ENCODE data around the gene GCHFR. TPM values are rescaled to one million over a fixed set of nuclear protein-coding genes. Genes with fewer than 3 reads are reported as not detected.

The GCHFR gene
- total RNA-seq, 4 donors from 2014 or later = 6.6 to 13.9 (median 11.8) TPM

GRCh38 chr15:40793216-40793989 is 29.5 kb downstream of the GCHFR start:
- 66% methylated on average over 9 of the region's 9 CpGs for WGBS

DNA sequence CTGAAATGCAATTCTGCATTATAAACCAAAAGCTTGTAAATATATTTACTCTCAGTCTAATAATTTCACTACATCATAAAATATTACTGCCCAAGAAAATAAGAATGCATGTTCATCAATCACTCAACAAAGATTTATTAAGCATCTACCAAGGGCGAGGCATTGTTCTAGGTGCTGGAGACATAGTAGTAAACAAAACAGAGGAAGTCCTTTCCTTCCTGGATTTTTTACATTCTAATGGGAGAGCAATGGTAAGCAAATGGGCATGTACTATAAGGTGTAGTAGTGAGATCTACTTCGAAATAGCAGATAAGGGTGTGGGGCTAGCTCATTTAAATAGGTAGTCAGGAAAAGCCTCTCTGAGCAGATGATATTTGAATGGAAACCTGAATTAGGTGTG is 32.2 kb downstream of the GCHFR start:
- DNase-seq (ENCODE audit: extremely low spot score) = no peak

More at GRCh38 chr15:40793216-40793989, 29.5 kb downstream of the GCHFR start:
- no peaks in the 10 kb centered on the region for H3K9me3 ChIP-seq
- TF ChIP-seq POLR2A (IDR thresholded peaks at IDR 0.05; ENCODE audit: low read depth) (no peak), CTCF (IDR thresholded peaks at IDR 0.05) (no peak), EP300 (IDR thresholded peaks at IDR 0.05) (no peak), POLR2AphosphoS5 (IDR thresholded peaks at IDR 0.05) (no peak)
- H3K27ac ChIP-seq (replicated peaks in 1 of 4) = no peak overlapping the region
- peaks cover 0 to 23% (median 13%) of the 10 kb centered on the region in 4 donors for H3K4me1 ChIP-seq
- intact Hi-C loops (cut with DNase I) = no loop called here
- DNase-seq (ENCODE audit: extremely low spot score) = no peak
- peaks cover 0 to 22% (median 14%) of the 10 kb centered on the region in 4 donors for H3K36me3 ChIP-seq
- H3K4me3 ChIP-seq = no peak overlapping the region
- H3K27me3 ChIP-seq = no peaks in the 10 kb centered on the region

GRCh38 chr15:40796512-40796911 is 32.6 kb downstream of the GCHFR start:
- peaks cover 0 to 28% (median 8%) of the 10 kb centered on the region in 4 donors for H3K36me3 ChIP-seq
- H3K9me3 ChIP-seq = no peaks in the 10 kb centered on the region
- TF ChIP-seq POLR2AphosphoS5 (IDR thresholded peaks at IDR 0.05) (no peak), EP300 (IDR thresholded peaks at IDR 0.05) (no peak), POLR2A (IDR thresholded peaks at IDR 0.05; ENCODE audit: low read depth) (no peak), CTCF (IDR thresholded peaks at IDR 0.05) (no peak)
- WGBS = 91% methylated on average over 5 of the region's 5 CpGs
- intact Hi-C loops (cut with DNase I) = no loop called here
- no peaks in the 10 kb centered on the region for H3K27me3 ChIP-seq
- DNase-seq (ENCODE audit: extremely low spot score) = no peak
- H3K4me3 ChIP-seq = no peak overlapping the region
- no peak overlapping the region for H3K27ac ChIP-seq (replicated peaks in 1 of 4)
- H3K4me1 ChIP-seq = peaks cover 0 to 23% (median 13%) of the 10 kb centered on the region in 4 donors

More for the DNA sequence above, 32.2 kb downstream of the GCHFR start:
- Histone ChIP-seq H3K27ac (replicated peaks in 1 of 4) (no peak overlapping the region), H3K9me3 (no peaks in the 10 kb centered on the region), H3K27me3 (no peaks in the 10 kb centered on the region), H3K4me1 (peaks cover 0 to 23% (median 13%) of the 10 kb centered on the region in 4 donors), H3K4me3 (no peak overlapping the region), H3K36me3 (peaks cover 0 to 28% (median 13%) of the 10 kb centered on the region in 4 donors)
- no peak for TF ChIP-seq POLR2A (IDR thresholded peaks at IDR 0.05; ENCODE audit: low read depth)
- no peak for TF ChIP-seq POLR2AphosphoS5 (IDR thresholded peaks at IDR 0.05)
- TF ChIP-seq CTCF (IDR thresholded peaks at IDR 0.05) = no peak
- no peak for TF ChIP-seq EP300 (IDR thresholded peaks at IDR 0.05)
- WGBS = 70% methylated on average over 2 of the region's 2 CpGs
- intact Hi-C loops (cut with DNase I) = no loop called here

- no peaks in the 10 kb centered on the region for H3K9me3 ChIP-seq
- no peak for DNase-seq (ENCODE audit: extremely low spot score)
- H3K4me1 ChIP-seq = peaks cover 4 to 26% (median 13%) of the 10 kb centered on the region in 4 donors
- H3K36me3 ChIP-seq = peaks cover 0 to 32% (median 5%) of the 10 kb centered on the region in 4 donors
- H3K27me3 ChIP-seq = no peaks in the 10 kb centered on the region
- H3K4me3 ChIP-seq = no peak overlapping the region
- WGBS = 89% methylated on average over 3 of the region's 3 CpGs
- TF ChIP-seq POLR2A (IDR thresholded peaks at IDR 0.05; ENCODE audit: low read depth) (no peak), CTCF (IDR thresholded peaks at IDR 0.05) (no peak), POLR2AphosphoS5 (IDR thresholded peaks at IDR 0.05) (no peak), EP300 (IDR thresholded peaks at IDR 0.05) (no peak)
- intact Hi-C loops (cut with DNase I) = no loop called here
- no peak overlapping the region for H3K27ac ChIP-seq (replicated peaks in 1 of 4)
Observed at GRCh38 chr15:40799523-40799922, 35.7 kb downstream of the GCHFR start.

All from esophagus muscularis mucosa (tissue), 4 donors.